Measurements from ENCODE around the gene PRPF18. TPM values are rescaled to one million over a fixed set of nuclear protein-coding genes. Genes with fewer than 3 reads are reported as not detected.

PRPF18 gene
- total and polyA plus RNA-seq, 5 donors from 2014 or later = 29.6 to 43.7 (median 40.9) TPM

- DNase-seq (no peak), ATAC-seq (ENCODE audit: low read depth in 2 of 2) (no peak)
- Mint-ChIP-seq H3K4me3 (no peak overlapping the region), H3K27ac (no peak overlapping the region), H3K9me3 (no peaks in the 10 kb centered on the region), H3K4me1 (no peaks in the 10 kb centered on the region), H3K27me3 (no peaks in the 10 kb centered on the region), H3K36me3 (peaks cover 7% of the 10 kb centered on the region)
- no peaks in the 10 kb centered on the region for H3K36me3 ChIP-seq (ENCODE audit: control insufficient read depth, insufficient read depth, low read length)
- no peaks in the 10 kb centered on the region for H3K4me1 ChIP-seq (ENCODE audit: control insufficient read depth, insufficient read depth, low read length, poor library complexity, severe bottlenecking)
- H3K27me3 ChIP-seq (ENCODE audit: control insufficient read depth, insufficient read depth, low read length) = no peaks in the 10 kb centered on the region
- H3K9me3 ChIP-seq (ENCODE audit: control insufficient read depth in 2 of 2, low read length in 2 of 2) = no peaks in the 10 kb centered on the region
- no peak overlapping the region for H3K27ac ChIP-seq (ENCODE audit: insufficient read depth, low read length, poor library complexity, severe bottlenecking)
- no peak overlapping the region for H3K4me3 ChIP-seq (ENCODE audit: low read depth, low read length)
Observed at GRCh38 chr10:13674645-13675588, 88.2 kb downstream of the PRPF18 start.

- no peak overlapping the region for H3K4me3 ChIP-seq (ENCODE audit: low read depth, low read length)
- Mint-ChIP-seq H3K27me3 (peaks cover 13% of the 10 kb centered on the region), H3K36me3 (no peaks in the 10 kb centered on the region), H3K27ac (no peak overlapping the region), H3K4me1 (no peaks in the 10 kb centered on the region), H3K9me3 (no peaks in the 10 kb centered on the region), H3K4me3 (no peak overlapping the region)
- ATAC-seq (ENCODE audit: low read depth in 2 of 2) (no peak), DNase-seq (no peak)
- H3K36me3 ChIP-seq (ENCODE audit: control insufficient read depth, insufficient read depth, low read length) = no peaks in the 10 kb centered on the region
- H3K9me3 ChIP-seq (ENCODE audit: control insufficient read depth in 2 of 2, low read length in 2 of 2) = no peaks in the 10 kb centered on the region
- H3K27ac ChIP-seq (ENCODE audit: insufficient read depth, low read length, poor library complexity, severe bottlenecking) = no peak overlapping the region
- no peaks in the 10 kb centered on the region for H3K4me1 ChIP-seq (ENCODE audit: control insufficient read depth, insufficient read depth, low read length, poor library complexity, severe bottlenecking)
- H3K27me3 ChIP-seq (ENCODE audit: control insufficient read depth, insufficient read depth, low read length) = no peaks in the 10 kb centered on the region
Observed at GRCh38 chr10:13678101-13678843, 91.5 kb downstream of the PRPF18 start.

Other genes with a start within 250 kb of the PRPF18 start
- 26.6 TPM for gene SEPHS1, start 238.7 kb upstream of the PRPF18 start, total RNA-seq
- gene SEPHS1, start 238.7 kb upstream of the PRPF18 start, polyA plus RNA-seq = 10 to 100 TPM; 14.6 to 22.2 (median 17.6) TPM
- 0.35 TPM for gene BEND7, start 58.0 kb upstream of the PRPF18 start, total RNA-seq
- not detected for gene BEND7, start 58.0 kb upstream of the PRPF18 start, polyA plus RNA-seq

Data from CD4-positive, CD25-positive, alpha-beta regulatory T cell (primary cell).